Loucy (cell line): ENCODE results near the gene MAPT.

ENCODE experiments used
- CTCF ChIP-seq: fragments of 200-600 bp; sonication (generic); conservative IDR thresholded peaks from 2 replicates; pipeline ENCODE4 v1.5.1; 2014; ENCODE audit warnings: mild to moderate bottlenecking, antibody characterized with exemption, low read length
- EZH2phosphoT487 ChIP-seq: fragments of 200-600 bp; IDR thresholded peaks from 2 replicates; pipeline ENCODE4 v1.6.1; 2018; ENCODE audit warnings: antibody characterized with exemption, mild to moderate bottlenecking, moderate library complexity, borderline replicate concordance

- no peak for TF ChIP-seq CTCF
- TF ChIP-seq EZH2phosphoT487, result no peak
Observed at GRCh38 chr17:45848405-45848804, 45.9 kb upstream of the MAPT start.
